Nephron (organoid): ENCODE measurements around the gene PPP1R12B.
"Not testable (repeated sequence)": the region's sequence is repeated elsewhere in the genome, so short reads cannot be mapped to it uniquely, and the experiment has no call there.

Source experiments
- H3K27ac Mint-ChIP-seq, 3 experiments: 2 replicates each; pipeline ENCODE4 v1.8.0; 2020; ENCODE audit warnings: mixed read lengths in 3 of 3, mild to moderate bottlenecking in 2 of 3, moderate library complexity in 1 of 3
- H3K27me3 Mint-ChIP-seq: 2 replicates; pipeline ENCODE4 v1.8.0; 2021; ENCODE audit warnings: low read depth, mild to moderate bottlenecking, moderate library complexity, mixed read lengths
- H3K36me3 Mint-ChIP-seq: 2 replicates; pipeline ENCODE4 v1.8.0; 2020; ENCODE audit warnings: low read depth, mixed read lengths
- H3K4me1 Mint-ChIP-seq: 2 replicates; pipeline ENCODE4 v1.8.0; 2020; ENCODE audit warnings: mixed read lengths
- H3K4me3 Mint-ChIP-seq, 3 experiments: 2 replicates each; pipeline ENCODE4 v1.8.0; 2020; ENCODE audit warnings: mild to moderate bottlenecking in 3 of 3, mixed read lengths in 3 of 3, moderate library complexity in 2 of 3
- H3K9me3 Mint-ChIP-seq: 2 replicates; pipeline ENCODE4 v1.8.0; 2020; ENCODE audit warnings: mixed read lengths
- TF ChIP-seq, protein P1 (sequence below), 3 experiments: fragments of 200-600 bp; sonication (generic); IDR thresholded peaks; one replicate each; pipeline ENCODE4 v1.5.0; 2021; ENCODE audit warnings: antibody characterized with exemption in 3 of 3; ENCODE audit not compliant: unreplicated experiment in 3 of 3

Gene PPP1R12B

DNA sequence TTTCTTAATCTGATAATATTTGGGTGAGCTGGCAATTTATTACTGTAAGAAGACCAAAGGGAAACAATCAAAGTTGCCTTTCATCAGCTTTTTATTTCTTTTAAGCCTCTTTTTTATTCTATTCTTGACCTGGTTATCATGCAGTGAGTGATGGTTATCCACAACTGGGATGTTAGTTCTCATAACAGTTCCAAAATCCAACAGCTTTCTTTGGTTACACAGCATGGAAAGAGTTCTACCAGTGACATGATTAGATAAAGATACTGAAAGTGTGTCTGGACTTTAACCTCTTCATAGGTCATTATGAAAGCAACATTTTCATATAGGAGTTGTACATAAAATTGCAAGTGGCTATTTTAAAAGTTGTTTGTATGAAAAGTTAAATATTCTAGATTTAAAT is 198.7 kb downstream of the PPP1R12B start:
- peaks cover 62% of the 10 kb centered on the region for H3K4me1 Mint-ChIP-seq
- H3K27me3 Mint-ChIP-seq: no peaks in the 10 kb centered on the region
- H3K4me3 Mint-ChIP-seq: no peak overlapping the region
- no peaks in the 10 kb centered on the region for H3K36me3 Mint-ChIP-seq
- peak overlapping the region; percentile 3 to 71 (median 26) for H3K27ac Mint-ChIP-seq
- H3K9me3 Mint-ChIP-seq: no peaks in the 10 kb centered on the region
- TF ChIP-seq, protein P1, sequence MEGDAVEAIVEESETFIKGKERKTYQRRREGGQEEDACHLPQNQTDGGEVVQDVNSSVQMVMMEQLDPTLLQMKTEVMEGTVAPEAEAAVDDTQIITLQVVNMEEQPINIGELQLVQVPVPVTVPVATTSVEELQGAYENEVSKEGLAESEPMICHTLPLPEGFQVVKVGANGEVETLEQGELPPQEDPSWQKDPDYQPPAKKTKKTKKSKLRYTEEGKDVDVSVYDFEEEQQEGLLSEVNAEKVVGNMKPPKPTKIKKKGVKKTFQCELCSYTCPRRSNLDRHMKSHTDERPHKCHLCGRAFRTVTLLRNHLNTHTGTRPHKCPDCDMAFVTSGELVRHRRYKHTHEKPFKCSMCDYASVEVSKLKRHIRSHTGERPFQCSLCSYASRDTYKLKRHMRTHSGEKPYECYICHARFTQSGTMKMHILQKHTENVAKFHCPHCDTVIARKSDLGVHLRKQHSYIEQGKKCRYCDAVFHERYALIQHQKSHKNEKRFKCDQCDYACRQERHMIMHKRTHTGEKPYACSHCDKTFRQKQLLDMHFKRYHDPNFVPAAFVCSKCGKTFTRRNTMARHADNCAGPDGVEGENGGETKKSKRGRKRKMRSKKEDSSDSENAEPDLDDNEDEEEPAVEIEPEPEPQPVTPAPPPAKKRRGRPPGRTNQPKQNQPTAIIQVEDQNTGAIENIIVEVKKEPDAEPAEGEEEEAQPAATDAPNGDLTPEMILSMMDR (IDR thresholded peaks at IDR 0.05; ENCODE audit: unreplicated experiment in 3 of 3): no peak

DNA sequence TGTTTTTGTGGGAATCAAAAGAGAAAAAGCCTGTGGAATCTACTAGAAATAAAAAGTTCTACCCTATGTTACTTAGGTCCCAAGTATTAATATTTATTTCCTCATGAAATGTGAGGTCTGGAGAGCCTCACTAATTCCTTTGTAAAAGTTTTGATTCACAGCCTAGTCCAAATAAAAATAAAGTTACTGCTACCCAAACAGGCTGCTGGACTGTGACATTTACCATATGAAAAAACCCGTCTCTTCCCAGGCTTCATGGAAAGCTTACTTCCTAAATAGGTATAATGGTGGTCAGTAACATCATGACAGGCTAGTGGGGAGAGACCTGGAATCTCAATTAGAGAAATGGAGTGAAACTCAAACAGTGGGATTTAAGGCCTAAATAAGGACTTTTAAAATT is 201.6 kb downstream of the PPP1R12B start:
- peak overlapping the region; percentile 38 to 62 (median 49) for H3K27ac Mint-ChIP-seq
- not testable (repeated sequence) for H3K9me3 Mint-ChIP-seq, H3K4me3 Mint-ChIP-seq, H3K36me3 Mint-ChIP-seq, H3K27me3 Mint-ChIP-seq
- H3K4me1 Mint-ChIP-seq: peaks cover 69% of the 10 kb centered on the region

DNA sequence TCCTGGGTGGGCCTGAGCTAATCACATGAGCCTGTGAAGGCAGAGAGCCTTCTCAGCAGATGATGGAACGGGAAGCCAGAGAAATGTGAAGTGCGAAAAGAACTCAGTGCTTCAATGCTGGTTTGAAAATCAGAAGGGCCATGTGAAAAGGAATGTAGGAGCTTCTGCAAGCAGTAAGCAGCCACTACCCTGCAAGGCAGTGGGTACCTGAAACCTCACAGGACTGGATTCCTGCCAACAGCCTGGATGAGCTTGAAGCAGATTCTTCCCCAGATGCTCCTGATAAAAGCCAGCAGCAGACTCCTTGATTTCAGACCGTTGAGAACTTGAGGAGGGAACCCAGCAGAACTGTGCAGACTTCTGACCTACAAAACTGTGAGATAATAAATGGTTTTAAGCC is 203.2 kb downstream of the PPP1R12B start:
- peak overlapping the region; percentile 62 to 93 (median 74) for H3K27ac Mint-ChIP-seq
- no peaks in the 10 kb centered on the region for H3K36me3 Mint-ChIP-seq
- H3K9me3 Mint-ChIP-seq: no peaks in the 10 kb centered on the region
- peak overlapping the region in 1 of 3 experiments; percentile 23 for H3K4me3 Mint-ChIP-seq
- H3K4me1 Mint-ChIP-seq: peaks cover 57% of the 10 kb centered on the region
- H3K27me3 Mint-ChIP-seq: no peaks in the 10 kb centered on the region
- TF ChIP-seq, protein P1 (IDR thresholded peaks at IDR 0.05; ENCODE audit: unreplicated experiment in 3 of 3): no peak

DNA sequence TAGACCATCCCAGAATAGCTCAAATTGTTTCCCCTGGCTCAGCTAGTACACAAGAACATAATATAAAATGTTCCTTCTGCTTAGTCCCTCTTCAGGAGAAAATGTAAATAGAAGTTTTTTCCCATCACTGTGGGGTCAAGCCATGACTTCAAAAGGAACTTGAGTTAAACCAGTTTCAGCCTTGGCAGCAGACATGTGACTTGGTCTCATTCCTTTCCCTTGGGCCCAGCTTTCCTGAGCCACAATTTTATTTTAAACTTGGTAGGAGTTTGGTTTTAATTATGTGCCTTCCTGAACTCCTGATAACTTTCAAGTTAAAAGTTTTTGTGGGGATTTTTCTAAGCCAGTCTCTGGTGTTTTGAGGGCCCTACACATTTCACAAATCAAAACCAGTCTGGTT is 204.1 kb downstream of the PPP1R12B start:
- not testable (repeated sequence) for H3K36me3 Mint-ChIP-seq, H3K27me3 Mint-ChIP-seq
- peaks cover 50% of the 10 kb centered on the region for H3K4me1 Mint-ChIP-seq

DNA sequence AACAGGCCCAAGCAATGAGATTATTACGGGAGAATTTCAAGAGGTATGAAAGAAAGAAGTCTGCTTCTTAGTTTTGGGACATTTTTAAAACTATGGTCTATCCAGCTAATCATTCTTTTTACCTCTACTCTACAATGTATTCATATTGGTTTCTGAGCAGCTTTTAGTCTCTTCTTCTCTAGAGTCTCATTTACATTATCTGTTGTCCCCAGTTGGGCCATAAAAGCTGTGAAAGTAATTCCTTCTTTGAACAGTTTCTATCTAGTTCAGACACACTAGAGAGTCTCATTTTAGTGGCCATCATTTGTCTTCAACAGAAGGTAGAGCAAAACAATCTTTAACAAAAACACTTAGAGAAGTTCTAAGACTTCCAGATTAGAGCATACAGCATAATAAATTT is 204.6 kb downstream of the PPP1R12B start:
- H3K9me3 Mint-ChIP-seq, H3K27me3 Mint-ChIP-seq, H3K36me3 Mint-ChIP-seq, H3K4me3 Mint-ChIP-seq: not testable (repeated sequence)
- Mint-ChIP-seq H3K27ac (peak overlapping the region; percentile 62 to 86 (median 64)), H3K4me1 (peaks cover 47% of the 10 kb centered on the region)

More for the DNA sequence above, 204.1 kb downstream of the PPP1R12B start:
- not testable (repeated sequence) for H3K4me3 Mint-ChIP-seq, H3K9me3 Mint-ChIP-seq
- H3K27ac Mint-ChIP-seq: peak overlapping the region; percentile 62 to 86 (median 64)

DNA sequence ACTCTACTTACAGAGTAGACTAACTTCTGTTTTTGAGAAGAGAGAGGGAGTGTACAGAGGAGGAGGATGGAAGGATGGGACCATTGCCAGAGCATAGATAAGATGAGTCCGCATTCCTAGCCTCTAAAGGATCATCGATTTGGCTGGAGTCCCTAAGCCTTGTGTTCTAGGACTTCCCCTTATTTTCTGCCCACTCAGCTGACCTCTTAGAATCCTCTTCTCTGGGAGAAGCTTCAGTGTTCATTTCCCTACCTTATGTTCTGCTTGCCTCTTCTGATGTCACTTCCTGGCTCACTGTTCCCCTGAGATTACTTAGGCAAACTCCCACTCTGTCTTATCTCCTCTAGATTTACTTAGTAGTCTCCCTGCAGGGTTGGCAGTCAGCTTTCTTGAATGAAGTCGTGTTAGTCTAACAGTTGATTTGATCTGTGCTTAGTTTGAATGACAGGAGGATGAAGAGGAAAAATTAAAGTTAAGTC is 205.1 kb downstream of the PPP1R12B start:
- no peak overlapping the region for H3K4me3 Mint-ChIP-seq
- no peaks in the 10 kb centered on the region for H3K36me3 Mint-ChIP-seq
- peak overlapping the region; percentile 62 to 86 (median 64) for H3K27ac Mint-ChIP-seq
- TF ChIP-seq, protein P1 (IDR thresholded peaks at IDR 0.05; ENCODE audit: unreplicated experiment in 3 of 3): no peak
- H3K9me3 Mint-ChIP-seq: no peaks in the 10 kb centered on the region
- peaks cover 47% of the 10 kb centered on the region for H3K4me1 Mint-ChIP-seq
- H3K27me3 Mint-ChIP-seq: no peaks in the 10 kb centered on the region

DNA sequence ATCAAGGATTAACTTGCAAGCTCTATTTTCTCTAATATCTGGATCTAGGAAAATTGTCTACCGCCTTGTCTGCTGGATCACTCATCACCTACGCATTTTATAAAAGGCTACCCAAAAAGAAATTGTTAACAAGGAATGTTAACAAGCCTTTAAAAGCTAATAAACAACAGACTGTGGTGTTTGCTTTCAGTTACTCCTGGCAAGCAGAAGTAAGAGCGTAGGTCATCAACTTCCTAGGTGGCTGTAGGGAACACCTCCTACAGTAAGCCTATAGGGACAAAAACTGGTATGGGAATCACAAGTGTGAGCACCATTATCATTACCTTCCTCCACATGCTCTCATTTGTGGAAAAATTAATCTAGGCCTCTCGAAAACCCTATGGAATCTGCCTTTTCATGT is 206.1 kb downstream of the PPP1R12B start:
- not testable (repeated sequence) for H3K27me3 Mint-ChIP-seq, H3K9me3 Mint-ChIP-seq, H3K4me3 Mint-ChIP-seq, H3K36me3 Mint-ChIP-seq
- H3K27ac Mint-ChIP-seq: peak overlapping the region; percentile 33 to 62 (median 41)
- H3K4me1 Mint-ChIP-seq: peaks cover 47% of the 10 kb centered on the region

DNA sequence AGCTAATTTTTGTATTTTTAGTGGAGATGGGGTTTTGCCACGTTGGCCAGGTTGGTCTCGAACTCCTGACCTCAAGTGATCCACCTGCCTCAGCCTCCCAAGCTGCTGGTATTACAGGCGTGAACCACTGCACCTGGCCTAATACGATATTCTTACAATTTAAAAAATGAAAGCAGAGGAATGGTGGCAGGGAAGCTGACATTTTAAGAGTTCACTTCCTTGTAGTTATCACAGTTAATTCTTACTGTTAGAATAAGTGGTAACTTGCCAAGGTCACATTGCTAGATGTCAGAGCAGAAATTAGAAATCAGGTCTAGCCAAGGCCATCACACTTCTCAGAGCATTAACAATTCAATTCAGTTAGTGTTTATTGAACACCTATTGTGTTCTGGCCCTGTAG is 207.5 kb downstream of the PPP1R12B start:
- not testable (repeated sequence) for H3K9me3 Mint-ChIP-seq, H3K27me3 Mint-ChIP-seq, H3K36me3 Mint-ChIP-seq, H3K4me3 Mint-ChIP-seq
- H3K27ac Mint-ChIP-seq: peak overlapping the region in 1 of 3 experiments; percentile 30
- peaks cover 47% of the 10 kb centered on the region for H3K4me1 Mint-ChIP-seq

DNA sequence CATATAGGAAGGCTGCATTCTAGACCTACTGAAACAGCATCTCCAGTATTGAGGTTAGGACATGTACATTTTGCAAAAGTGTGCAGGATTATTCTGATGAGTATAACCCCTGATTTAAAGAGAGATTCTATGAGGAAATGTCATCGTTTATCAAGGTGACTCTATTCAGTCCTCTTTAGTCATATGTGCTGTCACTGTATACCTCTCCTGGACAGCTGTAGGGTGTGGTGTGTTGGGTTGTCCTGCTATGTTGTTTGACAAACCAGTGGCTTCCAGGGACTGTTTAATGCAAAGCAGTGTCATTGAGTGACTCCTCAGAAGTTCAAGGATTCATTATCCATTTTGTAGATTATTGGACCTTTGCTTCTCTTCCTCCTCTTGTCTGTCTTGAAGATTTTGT is 209.2 kb downstream of the PPP1R12B start:
- H3K27ac Mint-ChIP-seq, H3K36me3 Mint-ChIP-seq, H3K9me3 Mint-ChIP-seq, H3K27me3 Mint-ChIP-seq, H3K4me3 Mint-ChIP-seq: not testable (repeated sequence)
- H3K4me1 Mint-ChIP-seq: peaks cover 48% of the 10 kb centered on the region
